ENCODE data around the gene CHRNG. TPM values are rescaled to one million over a fixed set of nuclear protein-coding genes. Genes with fewer than 3 reads are reported as not detected.

CHRNG gene
- total and polyA plus RNA-seq, 2 donors (not counting 3 experiments of a cell fraction or from before 2014, with no cell fraction given), result not detected

- intact Hi-C loops (cut with micrococcal nuclease) (no loop called here), dilution Hi-C loops (cut with MboI; ENCODE audit: extremely low pct_ligation_motif_present, low sequenced_read_pairs) (no loop called here)
- Histone ChIP-seq H3K4me1 (ENCODE audit: control insufficient read depth, extremely low read depth, insufficient read depth, low read length) (no peaks in the 10 kb centered on the region), H3K27ac (ENCODE audit: insufficient read depth, low read depth, low read length) (no peak overlapping the region), H3K9ac (replicated peaks; ENCODE audit: extremely low read depth, insufficient read depth, low read length) (no peak overlapping the region), H3K9me3 (replicated peaks; ENCODE audit: control insufficient read depth, insufficient read depth, low read length) (no peaks in the 10 kb centered on the region), H4K20me1 (replicated peaks; ENCODE audit: control insufficient read depth, extremely low read depth, insufficient read depth, low read length) (no peaks in the 10 kb centered on the region), H3K36me3 (ENCODE audit: control insufficient read depth in 2 of 2, extremely low read depth in 1 of 2, insufficient read depth in 2 of 2, low read length in 2 of 2) (no peaks in the 10 kb centered on the region), H2AFZ (ENCODE audit: low read depth, low read length) (no peak overlapping the region), H3K4me2 (ENCODE audit: insufficient read depth, low read length) (no peak overlapping the region), H3K9me1 (replicated peaks; ENCODE audit: control insufficient read depth, extremely low read depth, insufficient read depth, low read length) (no peaks in the 10 kb centered on the region), H3K27me3 (ENCODE audit: control insufficient read depth in 2 of 2, insufficient read depth in 2 of 2, low read length in 2 of 2) (no peaks in the 10 kb centered on the region), H3K4me3 (replicated peaks in 1 of 3; ENCODE audit: insufficient read depth in 1 of 3, low read depth in 1 of 3, low read length in 3 of 3) (no peak overlapping the region), H3K79me2 (ENCODE audit: control insufficient read depth, insufficient read depth, low read length) (no peaks in the 10 kb centered on the region)
- no peak for FAIRE-seq
- ChIA-PET CTCF (no interaction called here), POLR2A (no interaction called here)
- TF ChIP-seq EZH2 (IDR thresholded peaks at IDR 0.05; ENCODE audit: borderline replicate concordance, low read depth, low read length, severe bottlenecking), result no peak
- no peak for TF ChIP-seq JUN (IDR thresholded peaks at IDR 0.05; ENCODE audit: borderline replicate concordance, insufficient read depth, insufficient read length, low read depth)
- TF ChIP-seq POLR2AphosphoS5 (IDR thresholded peaks at IDR 0.05; ENCODE audit: insufficient read depth, low read depth, low read length), result no peak
- no peak for TF ChIP-seq CTCF (IDR thresholded peaks at IDR 0.05; ENCODE audit: extremely low read depth in 1 of 2, insufficient read depth in 1 of 2, low read depth in 1 of 2, low read length in 2 of 2)
- no peak for TF ChIP-seq FOS (IDR thresholded peaks at IDR 0.05; ENCODE audit: borderline replicate concordance, insufficient read depth, low read length)
- no peak for TF ChIP-seq GATA2 (IDR thresholded peaks at IDR 0.05; ENCODE audit: insufficient read depth, insufficient read length, low read depth, low read length)
- TF ChIP-seq, protein P1, sequence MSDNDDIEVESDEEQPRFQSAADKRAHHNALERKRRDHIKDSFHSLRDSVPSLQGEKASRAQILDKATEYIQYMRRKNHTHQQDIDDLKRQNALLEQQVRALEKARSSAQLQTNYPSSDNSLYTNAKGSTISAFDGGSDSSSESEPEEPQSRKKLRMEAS (IDR thresholded peaks at IDR 0.05; ENCODE audit: insufficient read depth, insufficient read length), result no peak
- no peak for TF ChIP-seq POLR2A (IDR thresholded peaks at IDR 0.05; ENCODE audit: low read depth, low read length)
- TF ChIP-seq MYC (IDR thresholded peaks at IDR 0.05; ENCODE audit: low read depth, low read length), result no peak
- DNase-seq (ENCODE audit: low read depth, low spot score), result no peak
- BruUV-seq (replicated peaks), result no TSS peak
These were observed 3.5 kb upstream of the CHRNG start for GRCh38 chr2:232535761-232536530.

Data from endothelial cell of umbilical vein (primary cell).